DND-41 (cell line): Measurements from ENCODE around the gene ARHGEF17.

ENCODE experiments used
- ATAC-seq: fragments of 200-7000 bp; cut with Tn5 transposase; 3 replicates; pipeline ENCODE4 v1.9.1; 2021; ENCODE audit warnings: low read depth; ENCODE audit not compliant: insufficient read depth
- DNase-seq: peaks from one replicate; pipeline ENCODE4 v3.0.0-alpha.2; 2020
- H2AFZ ChIP-seq: 2 replicates; pipeline ENCODE4 v1.6.0; 2012; ENCODE audit warnings: low read depth, low read length
- H3K27ac ChIP-seq: 2 replicates; pipeline ENCODE4 v1.5.1; 2012; ENCODE audit warnings: low read length, inconsistent platforms
- H3K27me3 ChIP-seq: fragments of 200-600 bp; sonication (generic); 2 replicates; pipeline ENCODE4 v1.6.0; 2012; ENCODE audit warnings: low read length, mild to moderate bottlenecking, inconsistent platforms; ENCODE audit not compliant: insufficient read depth, poor library complexity
- H3K36me3 ChIP-seq: 2 replicates; pipeline ENCODE4 v1.5.1; 2012; ENCODE audit warnings: low read length, inconsistent platforms; ENCODE audit not compliant: insufficient read depth
- H3K4me1 ChIP-seq: 2 replicates; pipeline ENCODE4 v1.5.1; 2012; ENCODE audit warnings: mild to moderate bottlenecking, low read length; ENCODE audit not compliant: insufficient read depth
- H3K4me2 ChIP-seq: 2 replicates; pipeline ENCODE4 v1.6.0; 2012; ENCODE audit warnings: mild to moderate bottlenecking, moderate library complexity, low read length, inconsistent platforms; ENCODE audit not compliant: insufficient read depth
- H3K4me3 ChIP-seq, 2 experiments: fragments of 200-600 bp in 1 of 2; shearing (Covaris generic) in 1 of 2; 2 replicates each; pipeline ENCODE4 v1.5.1; 2012 to 2016; ENCODE audit warnings: inconsistent platforms in 2 of 2, low read length in 2 of 2, mild to moderate bottlenecking in 2 of 2, low read depth in 1 of 2, moderate library complexity in 1 of 2
- H3K79me2 ChIP-seq: 2 replicates; pipeline ENCODE4 v1.6.0; 2012; ENCODE audit warnings: low read length, inconsistent platforms; ENCODE audit not compliant: insufficient read depth
- H3K9ac ChIP-seq: 2 replicates; pipeline ENCODE4 v1.6.0; 2012; ENCODE audit warnings: low read depth, mild to moderate bottlenecking, inconsistent platforms, low read length, moderate library complexity
- H3K9me3 ChIP-seq: 2 replicates; pipeline ENCODE4 v1.5.1; 2012; ENCODE audit warnings: low read length, moderate library complexity, mild to moderate bottlenecking, inconsistent platforms; ENCODE audit not compliant: insufficient read depth, severe bottlenecking
- H4K20me1 ChIP-seq: 2 replicates; pipeline ENCODE4 v1.6.0; 2012; ENCODE audit warnings: low read length; ENCODE audit not compliant: insufficient read depth
- EZH2 ChIP-seq: IDR thresholded peaks from 3 replicates; pipeline ENCODE4 v1.6.1; 2012; ENCODE audit warnings: borderline replicate concordance, low read depth, mild to moderate bottlenecking, moderate library complexity, low read length, inconsistent platforms; ENCODE audit not compliant: severe bottlenecking
- TF ChIP-seq, protein P1 (sequence below): IDR thresholded peaks from 2 replicates; pipeline ENCODE4 v1.5.1; 2012; ENCODE audit warnings: borderline replicate concordance, low read length, moderate library complexity, mild to moderate bottlenecking; ENCODE audit not compliant: poor library complexity, severe bottlenecking; ENCODE audit errors: extremely low read depth

ARHGEF17 gene

DNA sequence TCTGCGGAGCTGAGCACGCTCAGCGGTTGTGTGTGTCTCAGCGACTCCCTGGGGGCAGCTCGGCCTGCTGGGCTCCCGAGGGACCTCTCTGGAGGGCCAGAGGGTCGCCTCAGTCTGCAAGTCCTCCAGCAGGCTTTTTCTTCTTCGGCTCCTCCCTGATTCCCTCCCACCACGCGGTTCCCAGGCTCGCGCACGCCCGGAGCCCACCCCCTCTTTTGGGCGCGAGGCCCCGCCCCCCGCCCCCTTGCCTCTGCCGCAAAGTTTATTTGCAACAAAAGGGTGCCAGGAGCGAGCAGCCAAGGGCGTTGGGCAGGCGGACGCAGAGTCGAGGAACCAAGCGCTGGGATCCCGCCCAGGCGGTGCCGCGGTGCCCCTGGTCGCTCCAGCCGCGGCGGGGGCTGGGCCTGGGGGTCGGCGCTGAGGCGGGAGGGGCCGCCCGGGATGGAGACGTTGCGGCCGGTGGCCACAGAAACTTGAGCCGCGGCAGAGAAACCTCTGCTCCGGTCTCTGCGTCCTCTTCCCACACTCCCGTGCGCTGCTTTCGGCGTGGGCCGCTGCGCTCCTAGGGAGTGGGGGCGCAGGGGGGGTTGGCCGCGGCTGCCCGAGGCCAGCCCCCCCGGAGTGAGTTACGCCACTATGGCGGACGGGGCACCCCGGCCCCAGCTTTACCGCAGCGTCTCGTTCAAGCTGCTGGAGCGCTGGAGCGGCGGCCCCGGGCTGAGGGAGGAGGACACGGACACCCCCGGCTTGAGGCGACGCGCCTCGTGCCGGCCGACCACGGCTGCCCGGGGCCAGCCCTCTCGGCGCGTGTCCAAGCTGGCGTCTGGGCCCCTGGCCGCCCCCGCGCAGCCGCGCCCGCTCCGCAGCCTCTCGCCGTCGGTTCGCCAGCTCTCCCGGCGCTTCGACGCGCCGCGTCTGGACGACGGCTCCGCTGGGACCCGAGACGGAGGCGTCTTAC is at the start of gene ARHGEF17:
TSS of gene ARHGEF17 (plus strand) at position 274 of the 958 bp plus-strand sequence. CDS start at position 637, 363 bp downstream.
- Histone ChIP-seq H3K79me2 (no peaks in the 10 kb centered on the region), H3K4me2 (peak within 1 kb of the TSS; percentile 96), H3K27me3 (peaks cover 8% of the 10 kb centered on the region), H3K9me3 (no peaks in the 10 kb centered on the region), H3K4me3 (peak within 1 kb of the TSS; percentile 41 to 70; a peak in 3 of 4 replicates), H3K27ac (peak within 1 kb of the TSS; percentile 65), H4K20me1 (no peaks in the 10 kb centered on the region; the same call in 1 of the 2 replicates), H3K4me1 (peaks cover 18% of the 10 kb centered on the region), H3K36me3 (no peaks in the 10 kb centered on the region), H2AFZ (peak within 1 kb of the TSS; percentile 92), H3K9ac (peak within 1 kb of the TSS; percentile 57)
- ATAC-seq (peak; percentile 63), DNase-seq (peak; percentile 80)
- TF ChIP-seq EZH2: peak; percentile 36
- TF ChIP-seq, protein P1, sequence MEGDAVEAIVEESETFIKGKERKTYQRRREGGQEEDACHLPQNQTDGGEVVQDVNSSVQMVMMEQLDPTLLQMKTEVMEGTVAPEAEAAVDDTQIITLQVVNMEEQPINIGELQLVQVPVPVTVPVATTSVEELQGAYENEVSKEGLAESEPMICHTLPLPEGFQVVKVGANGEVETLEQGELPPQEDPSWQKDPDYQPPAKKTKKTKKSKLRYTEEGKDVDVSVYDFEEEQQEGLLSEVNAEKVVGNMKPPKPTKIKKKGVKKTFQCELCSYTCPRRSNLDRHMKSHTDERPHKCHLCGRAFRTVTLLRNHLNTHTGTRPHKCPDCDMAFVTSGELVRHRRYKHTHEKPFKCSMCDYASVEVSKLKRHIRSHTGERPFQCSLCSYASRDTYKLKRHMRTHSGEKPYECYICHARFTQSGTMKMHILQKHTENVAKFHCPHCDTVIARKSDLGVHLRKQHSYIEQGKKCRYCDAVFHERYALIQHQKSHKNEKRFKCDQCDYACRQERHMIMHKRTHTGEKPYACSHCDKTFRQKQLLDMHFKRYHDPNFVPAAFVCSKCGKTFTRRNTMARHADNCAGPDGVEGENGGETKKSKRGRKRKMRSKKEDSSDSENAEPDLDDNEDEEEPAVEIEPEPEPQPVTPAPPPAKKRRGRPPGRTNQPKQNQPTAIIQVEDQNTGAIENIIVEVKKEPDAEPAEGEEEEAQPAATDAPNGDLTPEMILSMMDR: no peak

GRCh38 chr11:73259406-73260126 is 48.5 kb upstream of the ARHGEF17 start:
- Histone ChIP-seq H3K27me3 (peaks cover 5% of the 10 kb centered on the region), H3K4me3 (no peak overlapping the region), H3K4me1 (no peaks in the 10 kb centered on the region), H3K79me2 (no peaks in the 10 kb centered on the region), H4K20me1 (no peaks in the 10 kb centered on the region; the same call in 1 of the 2 replicates), H3K9ac (no peak overlapping the region), H2AFZ (no peak overlapping the region), H3K9me3 (no peaks in the 10 kb centered on the region), H3K27ac (no peak overlapping the region), H3K36me3 (no peaks in the 10 kb centered on the region), H3K4me2 (no peak overlapping the region)
- DNase-seq (no peak), ATAC-seq (no peak)
- TF ChIP-seq EZH2: no peak
- TF ChIP-seq, protein P1: no peak

DNA sequence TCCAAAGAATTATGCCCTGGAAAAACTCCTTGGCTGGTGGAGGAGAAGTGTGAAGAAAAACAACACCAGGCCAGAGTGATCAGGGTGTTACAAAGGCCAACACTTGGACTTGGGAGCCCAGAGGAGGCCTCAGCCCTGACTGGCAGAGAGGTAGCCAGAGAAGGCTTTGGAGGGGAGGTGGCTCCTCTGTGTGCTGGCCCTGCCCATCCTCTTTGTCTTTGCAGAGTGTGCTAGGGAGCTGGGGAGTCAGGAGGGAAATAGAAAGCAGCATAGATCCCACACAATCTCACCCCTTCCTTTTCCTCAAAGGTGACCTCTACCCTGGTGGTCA is 48.0 kb upstream of the ARHGEF17 start:
- Histone ChIP-seq H3K4me1 (no peaks in the 10 kb centered on the region), H3K79me2 (no peaks in the 10 kb centered on the region), H3K9me3 (no peaks in the 10 kb centered on the region), H3K4me3 (no peak overlapping the region), H3K4me2 (no peak overlapping the region), H3K9ac (no peak overlapping the region), H2AFZ (no peak overlapping the region), H3K36me3 (no peaks in the 10 kb centered on the region), H3K27me3 (peaks cover 5% of the 10 kb centered on the region), H4K20me1 (no peaks in the 10 kb centered on the region; the same call in 1 of the 2 replicates), H3K27ac (no peak overlapping the region)
- TF ChIP-seq, protein P1: no peak
- TF ChIP-seq EZH2: no peak
- ATAC-seq (no peak), DNase-seq (no peak)
